Omental fat pad (tissue), 4 donors: ENCODE measurements around the gene TSC22D3. TPM values are rescaled to one million over a fixed set of nuclear protein-coding genes. Genes with fewer than 3 reads are reported as not detected.

ENCODE experiments used
- ATAC-seq: fragments of 150-250 bp; one replicate; pipeline ENCODE4 v1.9.1; 2016; ENCODE audit warnings: mild to moderate bottlenecking, moderate library complexity; ENCODE audit not compliant: low FRiP score
- DNase-seq: peaks from one replicate; pipeline ENCODE4 v3.0.0-alpha.2; 2019; ENCODE audit warnings: low spot score
- total RNA-seq, 4 donors: library from RNA; depleted of rRNA; stranded (reverse); fragments of >200 nt; gene quantifications; one replicate each; pipeline ENCODE4 v1.1.0, GENCODE V29; 2016
- TF ChIP-seq, protein P1 (sequence below), 3 donors: fragments of 450-650 bp; IDR thresholded peaks; one replicate each; pipeline ENCODE4 v1.5.1; 2016 to 2017; ENCODE audit warnings: antibody characterized with exemption in 3 of 3, mild to moderate bottlenecking in 3 of 3, moderate library complexity in 2 of 3

The TSC22D3 gene
- total RNA-seq, 4 donors from 2014 or later = 316 to 869 (median 357) TPM

DNA sequence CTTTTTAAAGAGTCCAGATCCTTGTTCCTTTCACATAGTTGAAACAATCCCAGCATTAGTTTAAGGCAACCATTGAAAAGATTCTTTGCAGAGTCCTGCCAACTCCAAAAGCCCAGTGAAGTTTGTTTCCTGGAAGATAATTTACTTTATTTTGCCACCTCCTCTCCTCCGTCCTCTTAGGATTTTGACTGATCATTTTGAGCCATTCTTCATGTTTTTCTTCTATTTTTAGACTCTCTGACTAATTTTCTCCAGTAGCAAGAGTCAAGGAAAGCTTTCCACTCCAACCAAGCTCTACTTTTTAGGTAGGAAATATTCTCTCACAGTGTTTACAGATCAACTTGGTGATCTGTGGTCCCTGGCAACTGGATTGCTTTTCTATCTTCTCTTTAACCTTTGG lies 12.2 kb upstream of the TSC22D3 start:
- ATAC-seq = no peak
- TF ChIP-seq, protein P1, sequence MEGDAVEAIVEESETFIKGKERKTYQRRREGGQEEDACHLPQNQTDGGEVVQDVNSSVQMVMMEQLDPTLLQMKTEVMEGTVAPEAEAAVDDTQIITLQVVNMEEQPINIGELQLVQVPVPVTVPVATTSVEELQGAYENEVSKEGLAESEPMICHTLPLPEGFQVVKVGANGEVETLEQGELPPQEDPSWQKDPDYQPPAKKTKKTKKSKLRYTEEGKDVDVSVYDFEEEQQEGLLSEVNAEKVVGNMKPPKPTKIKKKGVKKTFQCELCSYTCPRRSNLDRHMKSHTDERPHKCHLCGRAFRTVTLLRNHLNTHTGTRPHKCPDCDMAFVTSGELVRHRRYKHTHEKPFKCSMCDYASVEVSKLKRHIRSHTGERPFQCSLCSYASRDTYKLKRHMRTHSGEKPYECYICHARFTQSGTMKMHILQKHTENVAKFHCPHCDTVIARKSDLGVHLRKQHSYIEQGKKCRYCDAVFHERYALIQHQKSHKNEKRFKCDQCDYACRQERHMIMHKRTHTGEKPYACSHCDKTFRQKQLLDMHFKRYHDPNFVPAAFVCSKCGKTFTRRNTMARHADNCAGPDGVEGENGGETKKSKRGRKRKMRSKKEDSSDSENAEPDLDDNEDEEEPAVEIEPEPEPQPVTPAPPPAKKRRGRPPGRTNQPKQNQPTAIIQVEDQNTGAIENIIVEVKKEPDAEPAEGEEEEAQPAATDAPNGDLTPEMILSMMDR (IDR thresholded peaks at IDR 0.05) = no peak

DNA sequence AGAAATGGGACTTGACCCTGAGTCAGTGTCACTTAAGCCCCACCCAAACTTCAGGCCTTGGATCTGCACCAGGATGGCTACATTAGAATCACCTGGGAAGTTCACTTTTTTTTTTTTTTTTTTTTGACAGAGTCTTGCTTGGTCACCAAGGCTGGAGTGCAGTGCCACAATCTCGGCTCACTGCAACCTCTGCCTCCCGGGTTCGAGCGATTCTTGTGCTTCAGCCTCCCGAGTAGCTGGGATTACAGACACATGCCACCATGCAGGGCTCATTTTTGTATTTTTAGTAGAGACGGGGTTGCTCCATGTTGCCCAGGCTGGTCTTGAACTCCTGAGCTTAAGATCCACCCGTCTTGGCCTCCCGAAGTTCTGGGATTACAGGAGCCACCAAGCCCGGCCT lies 4.9 kb upstream of the TSC22D3 start:
- no peak for ATAC-seq
- DNase-seq = no peak
- TF ChIP-seq, protein P1 (IDR thresholded peaks at IDR 0.05) = no peak

More for the DNA sequence above, 12.2 kb upstream of the TSC22D3 start:
- no peak for DNase-seq

DNA sequence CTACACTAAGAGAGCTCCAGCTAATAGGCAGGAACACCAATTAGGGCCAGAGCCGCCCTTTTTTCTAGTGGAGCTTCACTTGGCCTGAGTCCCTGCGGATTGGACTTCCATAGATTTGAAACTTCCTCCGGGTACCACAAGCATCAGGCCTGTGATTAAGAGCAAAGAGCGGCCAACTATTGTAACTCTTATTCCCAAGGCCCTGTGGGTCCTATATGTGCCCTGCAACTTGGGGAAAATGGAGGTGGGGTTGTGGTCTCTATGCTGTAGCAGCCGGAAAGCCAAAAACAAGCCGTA lies 1.9 kb upstream of the TSC22D3 start, which contains the start of gene NCBP2L:
Gene NCBP2L (plus strand): TSS at position 198 of the 297 bp plus-strand sequence. CDS start 16,488 bp downstream, outside the sequence.
- no peak for ATAC-seq
- DNase-seq = no peak
- TF ChIP-seq, protein P1 (IDR thresholded peaks at IDR 0.05) = no peak

DNA sequence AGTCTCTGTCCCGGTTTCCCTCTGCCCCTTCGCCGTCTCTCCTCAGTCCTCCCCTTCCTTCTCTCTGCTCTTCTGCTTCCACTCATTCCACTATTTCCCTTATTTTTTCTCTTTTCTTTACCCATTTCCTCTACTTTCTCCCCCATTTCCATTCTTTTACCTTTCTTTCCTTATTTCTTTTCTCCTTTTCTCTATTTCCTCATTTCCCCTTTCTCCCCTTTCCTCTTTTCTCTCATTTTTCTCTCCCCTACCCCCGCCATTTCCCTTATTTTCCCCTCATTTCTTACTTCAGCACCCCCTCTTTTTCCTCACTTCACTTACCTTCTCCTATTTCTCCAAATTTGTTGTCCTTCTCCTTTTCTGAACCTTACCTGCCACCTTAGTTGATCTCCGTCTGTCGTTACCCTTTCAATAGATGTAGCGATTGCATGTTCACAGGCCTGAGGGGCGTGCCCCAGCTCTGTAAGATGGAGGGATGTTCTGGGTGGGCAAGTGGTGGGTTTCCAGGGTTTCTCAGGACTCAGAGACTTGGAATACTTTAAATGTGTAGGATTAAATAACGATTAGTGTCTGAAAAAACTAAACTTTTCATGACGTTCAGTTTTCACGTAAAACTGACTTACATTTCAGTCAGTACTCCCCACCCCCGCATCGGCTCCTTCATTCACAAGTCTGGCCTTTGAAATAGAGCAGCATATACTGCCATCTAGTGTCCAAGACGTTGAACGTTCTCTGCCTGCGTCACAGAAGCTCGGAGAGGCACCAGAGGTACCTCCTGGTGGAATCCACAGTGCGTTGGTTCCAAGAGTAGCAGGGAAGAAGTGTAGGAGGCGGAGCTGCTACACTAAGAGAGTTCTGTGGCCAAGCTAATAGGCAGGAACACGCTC lies 1.3 kb upstream of the TSC22D3 start:
- ATAC-seq (peak; percentile 89), DNase-seq (peak; percentile 64)
- TF ChIP-seq, protein P1 (IDR thresholded peaks at IDR 0.05) = peak in 1 of 3 donors; percentile 70

DNA sequence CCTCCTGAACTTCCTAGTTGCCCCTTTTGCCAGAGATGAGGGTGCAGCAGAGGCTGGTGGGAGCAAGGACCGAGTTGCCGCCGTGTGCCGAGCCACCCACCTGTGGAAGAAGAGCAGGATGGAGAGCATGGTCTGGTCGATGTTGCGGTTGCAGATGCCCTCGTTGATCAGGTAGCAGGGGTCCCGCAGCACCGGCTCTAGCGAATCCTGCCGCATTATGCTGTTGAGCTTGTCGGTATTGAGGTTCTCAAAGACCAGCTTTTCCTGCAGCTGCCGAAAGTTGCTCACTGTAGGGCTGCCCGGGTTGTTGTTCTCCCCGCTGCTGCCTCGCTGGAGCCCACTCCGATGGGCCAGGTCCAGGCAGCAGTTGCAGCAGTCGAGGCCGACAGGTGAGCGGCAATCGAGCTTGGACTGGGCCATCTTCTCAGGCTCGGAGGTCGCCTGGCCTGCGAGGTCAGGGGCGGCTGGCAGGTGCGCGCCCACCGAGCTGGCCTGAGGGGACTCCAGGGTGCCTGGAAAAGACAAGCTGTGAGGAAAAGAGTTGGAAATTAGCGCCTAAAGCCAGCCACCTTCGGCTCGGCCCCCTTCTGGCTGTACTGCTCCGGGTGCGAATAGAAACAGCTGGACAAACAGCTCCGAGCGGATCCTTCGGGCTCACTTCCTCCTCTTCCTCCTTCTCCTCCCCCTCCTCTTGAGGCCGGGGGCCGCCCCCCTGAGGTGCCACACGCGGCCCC lies 420 bp downstream of the TSC22D3 start:
- ATAC-seq = peak; percentile 10
- DNase-seq = no peak

DNA sequence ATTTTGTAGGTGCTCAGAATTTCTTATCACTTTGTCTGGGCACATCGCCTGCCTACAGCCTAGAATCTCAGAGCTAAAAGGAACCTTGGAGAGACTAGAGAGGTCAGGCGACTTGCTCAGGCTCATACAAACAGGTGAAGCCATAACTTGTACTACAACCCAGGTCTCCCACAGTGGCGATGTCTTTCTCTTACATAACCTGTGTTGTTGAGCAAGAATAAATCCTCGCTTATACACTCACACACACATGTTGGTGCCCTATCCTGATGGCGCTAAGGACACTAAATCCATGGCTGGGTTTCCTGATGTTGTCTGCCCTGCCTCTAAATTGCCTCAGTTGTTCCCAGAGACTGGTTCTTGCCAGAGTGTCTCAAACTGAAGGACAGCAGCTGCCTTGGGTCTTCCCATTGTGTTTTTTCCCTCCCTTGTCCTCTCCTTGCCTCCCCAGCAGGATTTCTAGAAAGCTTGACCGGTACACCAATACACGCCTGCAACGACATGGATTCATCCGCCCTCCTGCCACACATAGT lies 1.6 kb downstream of the TSC22D3 start:
- TF ChIP-seq, protein P1 (IDR thresholded peaks at IDR 0.05) = no peak
- DNase-seq (no peak), ATAC-seq (no peak)

More for the DNA sequence above, 420 bp downstream of the TSC22D3 start:
- TF ChIP-seq, protein P1 (IDR thresholded peaks at IDR 0.05) = no peak
